ENCODE measurements around the gene TMOD1.

GRCh38 chr9:97480174-97480573, 21.3 kb upstream of the TMOD1 start:
- TF ChIP-seq CTCF (IDR thresholded peaks at IDR 0.05 in 8 of 11, conservative IDR thresholded peaks at IDR 0.05 in 3 of 11) (no peak), POLR2A (IDR thresholded peaks at IDR 0.05) (no peak), POLR2AphosphoS5 (IDR thresholded peaks at IDR 0.05) (no peak)
